SK-N-SH treated with all-trans-retinoic acid at 6 μM for 48 hours (cell line): Measurements from ENCODE around the gene DTWD2.

ENCODE experiments used
- ARNTL ChIP-seq: fragments of 450-650 bp; formaldehyde crosslinking; IDR thresholded peaks from 2 replicates; pipeline ENCODE4 v1.5.0; 2020; ENCODE audit warnings: low read depth, mild to moderate bottlenecking, moderate library complexity, borderline replicate concordance
- CREB5 ChIP-seq: fragments of 250-450 bp; sonication (Bioruptor Pico); IDR thresholded peaks from 2 replicates; pipeline ENCODE4 v1.5.1; 2020; ENCODE audit warnings: low read depth, mild to moderate bottlenecking, moderate library complexity
- CSDC2 ChIP-seq: fragments of 250-450 bp; sonication (Bioruptor Pico); IDR thresholded peaks from 2 replicates; pipeline ENCODE4 v1.5.0; 2020; ENCODE audit warnings: mild to moderate bottlenecking, moderate library complexity
- OSR1 ChIP-seq: fragments of 250-450 bp; sonication (Bioruptor Pico); IDR thresholded peaks from 2 replicates; pipeline ENCODE4 v1.8.0; 2022; ENCODE audit warnings: moderate library complexity, mild to moderate bottlenecking, inconsistent platforms
- PATZ1 ChIP-seq: fragments of 250-450 bp; sonication (Bioruptor Pico); IDR thresholded peaks from 2 replicates; pipeline ENCODE4 v1.8.0; 2020; ENCODE audit warnings: mild to moderate bottlenecking, moderate library complexity, borderline replicate concordance
- POU6F1 ChIP-seq: fragments of 250-450 bp; sonication (Bioruptor Pico); IDR thresholded peaks from 2 replicates; pipeline ENCODE4 v1.8.0; 2021; ENCODE audit warnings: low read depth, mild to moderate bottlenecking, moderate library complexity, borderline replicate concordance
- TSHZ2 ChIP-seq: fragments of 250-450 bp; sonication (Bioruptor Pico); IDR thresholded peaks from 2 replicates; pipeline ENCODE4 v1.5.0; 2020; ENCODE audit warnings: mild to moderate bottlenecking, moderate library complexity
- ZFP3 ChIP-seq: fragments of 250-450 bp; sonication (Bioruptor Pico); IDR thresholded peaks from 2 replicates; pipeline ENCODE4 v1.5.0; 2020; ENCODE audit warnings: mild to moderate bottlenecking, moderate library complexity
- ZFP30 ChIP-seq: fragments of 450-650 bp; formaldehyde crosslinking; IDR thresholded peaks from 2 replicates; pipeline ENCODE4 v1.5.0; 2022; ENCODE audit warnings: mild to moderate bottlenecking, moderate library complexity
- ZNF565 ChIP-seq: fragments of 450-650 bp; formaldehyde crosslinking; conservative IDR thresholded peaks from 2 replicates; pipeline ENCODE4 v1.5.0; 2020; ENCODE audit warnings: low read depth, mild to moderate bottlenecking, moderate library complexity
- ZNF70 ChIP-seq: fragments of 450-650 bp; formaldehyde crosslinking; IDR thresholded peaks from 2 replicates; pipeline ENCODE4 v1.5.0; 2020; ENCODE audit warnings: mild to moderate bottlenecking, moderate library complexity
- ZNF8 ChIP-seq: fragments of 450-650 bp; formaldehyde crosslinking; IDR thresholded peaks from 2 replicates; pipeline ENCODE4 v1.5.0; 2020; ENCODE audit warnings: mild to moderate bottlenecking, moderate library complexity

- TF ChIP-seq CSDC2 (CRISPR knock-in tag) (no peak), PATZ1 (CRISPR knock-in tag) (no peak), TSHZ2 (CRISPR knock-in tag) (no peak), CREB5 (no peak), OSR1 (CRISPR knock-in tag) (no peak), POU6F1 (no peak), ZFP30 (CRISPR knock-in tag) (no peak), ZNF8 (CRISPR knock-in tag) (no peak), ZFP3 (CRISPR knock-in tag) (no peak), ZNF70 (CRISPR knock-in tag) (no peak), ARNTL (CRISPR knock-in tag) (no peak), ZNF565 (no peak)
Observed at GRCh38 chr5:118832974-118833373, 155.4 kb downstream of the DTWD2 start.
